Liver (tissue), 9 donors: ENCODE data around the gene LHFPL2. TPM values are rescaled to one million over a fixed set of nuclear protein-coding genes. Genes with fewer than 3 reads are reported as not detected.

ENCODE experiments used
- DNase-seq: peaks from one replicate; pipeline ENCODE4 v3.0.0-alpha.2; 2017; ENCODE audit warnings: low spot score
- H3K27ac ChIP-seq, 2 donors: one replicate each; pipeline ENCODE4 v1.7.0; 2013; ENCODE audit warnings: inconsistent platforms in 2 of 2, low read length in 2 of 2, control low read depth in 1 of 2, low read depth in 1 of 2, mild to moderate bottlenecking in 1 of 2
- H3K27me3 ChIP-seq, 4 donors: one replicate each; pipeline versions ENCODE4 v1.6.1 to v1.7.0; 2013; ENCODE audit warnings: low read length in 3 of 4, inconsistent platforms in 1 of 4, mild to moderate bottlenecking in 1 of 4, moderate library complexity in 1 of 4; ENCODE audit not compliant: control insufficient read depth in 4 of 4, insufficient read depth in 4 of 4
- H3K36me3 ChIP-seq, 4 donors: one replicate each; pipeline versions ENCODE4 v1.6.1 to v1.7.0; 2013; ENCODE audit warnings: low read length in 3 of 4, mild to moderate bottlenecking in 3 of 4, low read depth in 1 of 4, moderate library complexity in 1 of 4; ENCODE audit not compliant: control insufficient read depth in 4 of 4, insufficient read depth in 3 of 4
- H3K4me1 ChIP-seq, 4 donors: one replicate each; pipeline versions ENCODE4 v1.6.1 to v1.7.0; 2013; ENCODE audit warnings: low read length in 3 of 4, mild to moderate bottlenecking in 3 of 4, moderate library complexity in 1 of 4; ENCODE audit not compliant: control insufficient read depth in 4 of 4, insufficient read depth in 4 of 4
- H3K4me3 ChIP-seq, 3 donors: one replicate each; pipeline versions ENCODE4 v1.6.1 to v1.7.0; 2013; ENCODE audit warnings: low read length in 3 of 3, control low read depth in 1 of 3, low read depth in 1 of 3, mild to moderate bottlenecking in 1 of 3
- H3K9ac ChIP-seq, 2 donors: one replicate each; pipeline ENCODE4 v1.7.0; 2013; ENCODE audit warnings: low read length in 2 of 2, mild to moderate bottlenecking in 2 of 2, moderate library complexity in 2 of 2, control low read depth in 1 of 2, low read depth in 1 of 2
- H3K9me3 ChIP-seq, 4 donors: one replicate each; pipeline versions ENCODE4 v1.6.1 to v1.7.0; 2013; ENCODE audit warnings: low read length in 3 of 4; ENCODE audit not compliant: control insufficient read depth in 4 of 4
- ATF3 ChIP-seq: IDR thresholded peaks from 2 replicates; pipeline ENCODE4 v1.6.1; 2016; ENCODE audit warnings: antibody characterized with exemption
- CTCF ChIP-seq: fragments of 150-350 bp; IDR thresholded peaks from 2 replicates; pipeline ENCODE4 v1.5.1; 2017; ENCODE audit warnings: improper control_type of control experiment, low read depth, low read length; ENCODE audit not compliant: missing input control
- EGR1 ChIP-seq, 2 donors: IDR thresholded peaks; 2 replicates each; pipeline ENCODE4 v1.6.1; 2016 to 2018; ENCODE audit warnings: antibody characterized with exemption in 2 of 2, low read depth in 2 of 2
- FOXA1 ChIP-seq: IDR thresholded peaks from 2 replicates; pipeline ENCODE4 v1.6.1; 2016; ENCODE audit warnings: antibody characterized with exemption
- FOXA2 ChIP-seq: IDR thresholded peaks from 2 replicates; pipeline ENCODE4 v1.6.1; 2016; ENCODE audit warnings: antibody characterized with exemption
- GABPA ChIP-seq, 2 donors: IDR thresholded peaks in 1 of 2; conservative IDR thresholded peaks in 1 of 2; 2 replicates each; pipeline ENCODE4 v1.6.1; 2016; ENCODE audit warnings: antibody characterized with exemption in 2 of 2, mild to moderate bottlenecking in 1 of 2, moderate library complexity in 1 of 2
- HNF4A ChIP-seq, 2 donors: conservative IDR thresholded peaks; 2 replicates each; pipeline ENCODE4 v1.6.1; 2016; ENCODE audit warnings: antibody characterized with exemption in 2 of 2, mild to moderate bottlenecking in 2 of 2
- HNF4G ChIP-seq: IDR thresholded peaks from 2 replicates; pipeline ENCODE4 v1.6.1; 2016; ENCODE audit warnings: antibody characterized with exemption
- JUND ChIP-seq, 2 donors: IDR thresholded peaks; 2 replicates each; pipeline ENCODE4 v1.6.1; 2016; ENCODE audit warnings: antibody characterized with exemption in 2 of 2
- MAX ChIP-seq: IDR thresholded peaks from 2 replicates; pipeline ENCODE4 v1.6.1; 2016; ENCODE audit warnings: antibody characterized with exemption
- NR2F2 ChIP-seq: IDR thresholded peaks from 2 replicates; pipeline ENCODE4 v1.6.1; 2016; ENCODE audit warnings: antibody characterized with exemption
- RAD21 ChIP-seq, 2 donors: IDR thresholded peaks; 2 replicates each; pipeline ENCODE4 v1.6.1; 2016; ENCODE audit warnings: antibody characterized with exemption in 2 of 2, mild to moderate bottlenecking in 2 of 2
- RXRA ChIP-seq, 2 donors: IDR thresholded peaks; 2 replicates each; pipeline ENCODE4 v1.6.1; 2017 to 2018; ENCODE audit warnings: antibody characterized with exemption in 2 of 2, mild to moderate bottlenecking in 1 of 2
- SP1 ChIP-seq: IDR thresholded peaks from 2 replicates; pipeline ENCODE4 v1.6.1; 2018; ENCODE audit warnings: antibody characterized with exemption, mild to moderate bottlenecking
- TAF1 ChIP-seq: conservative IDR thresholded peaks from 2 replicates; pipeline ENCODE4 v1.6.1; 2016; ENCODE audit warnings: antibody characterized with exemption, mild to moderate bottlenecking
- YY1 ChIP-seq: IDR thresholded peaks from 2 replicates; pipeline ENCODE4 v1.6.1; 2016; ENCODE audit warnings: antibody characterized with exemption, mild to moderate bottlenecking
- ZBTB33 ChIP-seq: IDR thresholded peaks from 2 replicates; pipeline ENCODE4 v1.6.1; 2016; ENCODE audit warnings: antibody characterized with exemption
- WGBS: extraction: QIAGEN DNeasy Blood & Tissue Kit; methylation state at CpG from one replicate; pipeline ENCODE4 v1.1.7; 2013; 5-methylcytosine and 5-hydroxymethylcytosine counted together
- polyA plus RNA-seq, 2 donors: library from polyadenylated mRNA; stranded (reverse) in 1 of 2; unstranded in 1 of 2; fragments of 200-250 nt in 1 of 2; fragments of >200 nt in 1 of 2; fragmentation: Nextera tagmentation in 1 of 2; extraction: Ambion mirVana in 1 of 2; gene quantifications; one replicate each; pipeline versions ENCODE4 v1.2.1 to v1.2.3, GENCODE V29; 2013 to 2015
- total RNA-seq, 2 donors: library from RNA; depleted of rRNA; stranded (reverse); fragments of >200 nt; gene quantifications; one replicate each; pipeline ENCODE4 v1.2.3, GENCODE V29; 2014
- donor health status: healthy.
- donor health status: healthy.
- donor health status: healthy.
- donor health status: healthy.
- donor health status: healthy.

The LHFPL2 gene
- total and polyA plus RNA-seq, 4 donors: 1.6 to 9.4 (median 5.6) TPM

GRCh38 chr5:78547183-78547582, 101.4 kb downstream of the LHFPL2 start:
- Histone ChIP-seq H3K9ac (no peak overlapping the region), H3K36me3 (no peaks in the 10 kb centered on the region), H3K27me3 (peaks cover 0 to 12% (median 0%) of the 10 kb centered on the region in 4 donors), H3K4me3 (no peak overlapping the region), H3K4me1 (peaks cover 4 to 20% (median 17%) of the 10 kb centered on the region in 4 donors), H3K9me3 (no peaks in the 10 kb centered on the region), H3K27ac (no peak overlapping the region)
- DNase-seq: no peak
- WGBS: 65% methylated on average over 5 of the region's 5 CpGs
- TF ChIP-seq SP1: no peak
- no peak for TF ChIP-seq FOXA1
- no peak for TF ChIP-seq FOXA2
- no peak for TF ChIP-seq RXRA (IDR thresholded peaks at IDR 0.05)

- H3K36me3 ChIP-seq: no peaks in the 10 kb centered on the region
- 59% methylated on average over 8 of the region's 8 CpGs for WGBS
- no peaks in the 10 kb centered on the region for H3K9me3 ChIP-seq
- H3K9ac ChIP-seq: no peak overlapping the region
- peaks cover 0 to 12% (median 0%) of the 10 kb centered on the region in 4 donors for H3K27me3 ChIP-seq
- peaks cover 4 to 20% (median 17%) of the 10 kb centered on the region in 4 donors for H3K4me1 ChIP-seq
- no peak overlapping the region for H3K4me3 ChIP-seq
- H3K27ac ChIP-seq: no peak overlapping the region
- peak; percentile 52 to 81 for TF ChIP-seq RXRA (IDR thresholded peaks at IDR 0.05)
- peak in 1 of 2 donors; percentile 13 for TF ChIP-seq GABPA (IDR thresholded peaks at IDR 0.05 in 1 of 2, conservative IDR thresholded peaks at IDR 0.05 in 1 of 2)
- TF ChIP-seq MAX: peak; percentile 28
- peak; percentile 46 to 51 for TF ChIP-seq RAD21 (IDR thresholded peaks at IDR 0.05)
- TF ChIP-seq ATF3: no peak
- no peak for TF ChIP-seq NR2F2
- TF ChIP-seq SP1: peak; percentile 30
- TF ChIP-seq TAF1: no peak
- TF ChIP-seq EGR1 (IDR thresholded peaks at IDR 0.05; ENCODE audit: low read depth in 2 of 2): no peak
- TF ChIP-seq ZBTB33: peak; percentile 62
- peak; percentile 47 to 50 for TF ChIP-seq JUND (IDR thresholded peaks at IDR 0.05)
- TF ChIP-seq YY1: peak; percentile 33
- TF ChIP-seq FOXA2: peak; percentile 66
- peak; percentile 52 for TF ChIP-seq FOXA1
- TF ChIP-seq HNF4G: no peak
- no peak for TF ChIP-seq CTCF
- TF ChIP-seq HNF4A (conservative IDR thresholded peaks at IDR 0.05): peak; percentile 49 to 73
- peak; percentile 10 for DNase-seq
Observed at GRCh38 chr5:78546276-78546996, 102.1 kb downstream of the LHFPL2 start.
